Activated naive CD8-positive, alpha-beta T cell treated with anti-CD3 and anti-CD28 coated beads for 36 hours (primary cell): ENCODE results near the gene EMID1. TPM values are rescaled to one million over a fixed set of nuclear protein-coding genes. Genes with fewer than 3 reads are reported as not detected.

Experiments used
- DNase-seq: peaks from one replicate; pipeline ENCODE4 v3.0.0; 2021
- H3K27ac Mint-ChIP-seq: one replicate; pipeline ENCODE4 v1.8.0; 2022; ENCODE audit warnings: mild to moderate bottlenecking, moderate library complexity, mixed read lengths
- H3K27me3 Mint-ChIP-seq: one replicate; pipeline ENCODE4 v1.8.0; 2022; ENCODE audit warnings: mild to moderate bottlenecking, mixed read lengths
- H3K36me3 Mint-ChIP-seq: one replicate; pipeline ENCODE4 v1.8.0; 2021; ENCODE audit warnings: mild to moderate bottlenecking, mixed read lengths
- H3K4me1 Mint-ChIP-seq: one replicate; pipeline ENCODE4 v1.8.0; 2021; ENCODE audit warnings: mixed read lengths
- H3K4me3 Mint-ChIP-seq: one replicate; pipeline ENCODE4 v1.8.0; 2022; ENCODE audit warnings: mild to moderate bottlenecking, moderate library complexity, mixed read lengths
- H3K9me3 Mint-ChIP-seq: one replicate; pipeline ENCODE4 v1.8.0; 2022; ENCODE audit warnings: mixed read lengths
- total RNA-seq, 2 experiments: library from RNA; stranded (reverse); gene quantifications; one replicate each; pipeline ENCODE4 v1.2.3, GENCODE V29; 2021

The EMID1 gene
- not detected for total RNA-seq

DNA sequence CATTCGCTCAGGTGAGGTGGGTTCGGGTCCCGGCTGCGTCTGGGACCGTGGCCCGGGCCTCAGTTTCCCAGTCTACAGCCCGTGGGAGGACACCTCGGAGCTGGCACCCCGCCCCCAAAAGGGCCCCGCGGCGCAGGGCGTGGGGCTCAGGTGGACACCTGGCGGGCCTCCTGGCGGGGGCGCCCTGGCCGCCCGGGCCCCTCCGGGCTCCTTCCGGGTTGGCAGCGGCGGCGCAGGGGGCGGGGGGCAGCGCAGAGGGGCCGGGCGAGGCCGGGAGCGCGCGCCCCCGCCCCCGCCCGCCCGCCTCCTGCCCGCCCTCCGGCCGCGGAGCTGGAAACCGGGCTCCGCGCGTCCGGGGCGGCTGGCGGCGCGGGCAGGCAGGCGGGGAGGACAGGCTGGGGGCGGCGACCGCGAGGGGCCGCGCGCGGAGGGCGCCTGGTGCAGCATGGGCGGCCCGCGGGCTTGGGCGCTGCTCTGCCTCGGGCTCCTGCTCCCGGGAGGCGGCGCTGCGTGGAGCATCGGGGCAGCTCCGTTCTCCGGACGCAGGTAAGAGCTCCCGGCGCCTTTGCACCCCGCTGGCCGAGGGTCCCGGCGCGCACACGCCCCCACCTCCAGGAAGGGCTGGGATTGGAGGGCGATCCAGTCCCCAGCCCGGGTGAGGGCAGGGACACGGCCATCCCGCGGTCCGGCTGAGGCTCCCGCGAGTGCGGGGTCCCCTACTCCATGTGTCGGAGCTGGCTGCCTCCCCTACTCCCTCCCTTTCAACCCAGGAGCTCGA lies at the start of gene EMID1:
TSS of gene EMID1 (plus strand) at position 303 of the 778 bp plus-strand sequence. CDS start at position 446, 143 bp downstream.
- H3K27me3 Mint-ChIP-seq: peaks cover 56% of the 10 kb centered on the region
- H3K9me3 Mint-ChIP-seq: no peaks in the 10 kb centered on the region
- peak; percentile 40 for DNase-seq
- H3K27ac Mint-ChIP-seq: no peak within 1 kb of the TSS
- peaks cover 22% of the 10 kb centered on the region for H3K4me1 Mint-ChIP-seq
- H3K36me3 Mint-ChIP-seq: no peaks in the 10 kb centered on the region
- peak within 1 kb of the TSS; percentile 39 for H3K4me3 Mint-ChIP-seq

GRCh38 chr22:29155966-29156365 lies 49.7 kb upstream of the EMID1 start:
- Mint-ChIP-seq H3K36me3 (no peaks in the 10 kb centered on the region), H3K27me3 (peaks cover 71% of the 10 kb centered on the region), H3K4me1 (peaks cover 11% of the 10 kb centered on the region), H3K9me3 (no peaks in the 10 kb centered on the region), H3K4me3 (no peak overlapping the region), H3K27ac (no peak overlapping the region)
- DNase-seq: no peak

- Mint-ChIP-seq H3K36me3 (no peaks in the 10 kb centered on the region), H3K9me3 (no peaks in the 10 kb centered on the region), H3K4me3 (no peak overlapping the region), H3K4me1 (peaks cover 12% of the 10 kb centered on the region), H3K27ac (no peak overlapping the region), H3K27me3 (peaks cover 74% of the 10 kb centered on the region)
- DNase-seq: no peak
Observed at GRCh38 chr22:29156507-29156906, 49.2 kb upstream of the EMID1 start.

- no peak for DNase-seq
- Mint-ChIP-seq H3K36me3 (no peaks in the 10 kb centered on the region), H3K4me3 (no peak overlapping the region), H3K4me1 (peaks cover 12% of the 10 kb centered on the region), H3K9me3 (no peaks in the 10 kb centered on the region), H3K27ac (no peak overlapping the region), H3K27me3 (peaks cover 61% of the 10 kb centered on the region)
Observed at GRCh38 chr22:29157759-29158535, 47.7 kb upstream of the EMID1 start.

DNA sequence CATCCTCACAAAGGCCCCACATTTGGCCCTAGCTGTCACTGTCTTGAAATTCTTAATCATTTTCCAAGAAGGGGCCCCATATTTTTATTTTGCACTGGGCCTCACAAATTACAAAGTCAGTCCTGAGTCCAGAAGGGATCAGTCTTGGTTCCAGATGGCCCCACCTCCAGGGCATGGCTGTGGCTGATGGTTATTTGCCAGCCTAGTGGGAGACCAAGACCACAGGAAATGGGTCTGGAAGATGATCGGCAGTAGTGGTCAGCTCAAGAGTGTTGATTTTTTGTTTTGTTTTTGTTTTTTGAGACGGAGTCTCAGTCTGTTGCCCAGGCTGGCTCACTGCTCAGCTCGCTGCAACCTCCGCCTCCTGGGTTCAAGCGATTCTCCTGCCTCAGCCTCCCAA lies 47.1 kb upstream of the EMID1 start:
- Mint-ChIP-seq H3K27ac (no peak overlapping the region), H3K36me3 (no peaks in the 10 kb centered on the region), H3K4me3 (no peak overlapping the region), H3K9me3 (peaks cover 1% of the 10 kb centered on the region), H3K27me3 (peaks cover 56% of the 10 kb centered on the region), H3K4me1 (peaks cover 12% of the 10 kb centered on the region)
- DNase-seq: no peak

GRCh38 chr22:29163808-29164207 lies 41.9 kb upstream of the EMID1 start:
- no peak overlapping the region for H3K4me3 Mint-ChIP-seq
- H3K9me3 Mint-ChIP-seq: peaks cover 3% of the 10 kb centered on the region
- peaks cover 30% of the 10 kb centered on the region for H3K4me1 Mint-ChIP-seq
- H3K27ac Mint-ChIP-seq: no peak overlapping the region
- DNase-seq: no peak
- H3K27me3 Mint-ChIP-seq: peaks cover 54% of the 10 kb centered on the region
- H3K36me3 Mint-ChIP-seq: no peaks in the 10 kb centered on the region

DNA sequence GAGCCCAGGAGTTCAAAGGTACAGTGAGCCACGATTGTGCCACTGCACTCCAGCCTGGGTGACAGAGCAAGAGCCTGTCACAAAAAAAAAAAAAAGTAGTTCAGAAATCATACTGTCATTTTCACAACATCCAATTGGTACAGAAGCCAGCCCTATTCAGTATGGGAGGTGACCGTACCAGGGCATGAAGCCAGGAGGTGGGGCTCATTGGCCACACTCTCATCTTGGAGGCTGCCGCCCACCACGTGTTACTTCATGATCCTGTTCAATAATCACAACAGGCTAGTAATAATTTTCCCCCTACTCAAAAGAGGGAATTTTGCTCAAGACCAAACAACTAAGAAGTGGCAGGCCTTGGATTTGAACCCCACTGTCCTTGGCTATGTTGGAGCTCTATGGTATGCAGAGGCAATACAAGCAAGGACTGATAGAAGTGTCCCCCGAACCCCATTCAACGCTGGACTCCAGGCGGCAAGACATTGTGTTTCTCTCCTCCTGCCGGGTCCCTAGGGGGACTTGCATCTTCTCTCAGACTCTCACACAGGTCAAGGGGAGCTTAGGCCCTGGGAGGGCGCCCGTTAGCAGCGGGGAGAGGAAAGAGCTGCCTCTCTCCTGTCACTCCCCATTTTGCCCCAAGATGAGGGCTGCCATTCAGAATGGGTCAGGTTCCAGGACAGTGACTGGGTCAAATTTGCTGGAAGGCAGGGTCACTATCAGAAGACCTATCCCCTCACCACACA lies 40.2 kb upstream of the EMID1 start:
- DNase-seq: no peak
- Mint-ChIP-seq H3K27me3 (peaks cover 60% of the 10 kb centered on the region), H3K4me1 (peaks cover 30% of the 10 kb centered on the region), H3K27ac (no peak overlapping the region), H3K9me3 (peaks cover 3% of the 10 kb centered on the region), H3K36me3 (no peaks in the 10 kb centered on the region), H3K4me3 (no peak overlapping the region)

- Mint-ChIP-seq H3K4me1 (peaks cover 25% of the 10 kb centered on the region), H3K27me3 (peaks cover 57% of the 10 kb centered on the region), H3K27ac (peak overlapping the region; percentile 43), H3K4me3 (no peak overlapping the region), H3K36me3 (no peaks in the 10 kb centered on the region), H3K9me3 (peaks cover 3% of the 10 kb centered on the region)
- DNase-seq: no peak
Observed at GRCh38 chr22:29166180-29166579, 39.5 kb upstream of the EMID1 start.

DNA sequence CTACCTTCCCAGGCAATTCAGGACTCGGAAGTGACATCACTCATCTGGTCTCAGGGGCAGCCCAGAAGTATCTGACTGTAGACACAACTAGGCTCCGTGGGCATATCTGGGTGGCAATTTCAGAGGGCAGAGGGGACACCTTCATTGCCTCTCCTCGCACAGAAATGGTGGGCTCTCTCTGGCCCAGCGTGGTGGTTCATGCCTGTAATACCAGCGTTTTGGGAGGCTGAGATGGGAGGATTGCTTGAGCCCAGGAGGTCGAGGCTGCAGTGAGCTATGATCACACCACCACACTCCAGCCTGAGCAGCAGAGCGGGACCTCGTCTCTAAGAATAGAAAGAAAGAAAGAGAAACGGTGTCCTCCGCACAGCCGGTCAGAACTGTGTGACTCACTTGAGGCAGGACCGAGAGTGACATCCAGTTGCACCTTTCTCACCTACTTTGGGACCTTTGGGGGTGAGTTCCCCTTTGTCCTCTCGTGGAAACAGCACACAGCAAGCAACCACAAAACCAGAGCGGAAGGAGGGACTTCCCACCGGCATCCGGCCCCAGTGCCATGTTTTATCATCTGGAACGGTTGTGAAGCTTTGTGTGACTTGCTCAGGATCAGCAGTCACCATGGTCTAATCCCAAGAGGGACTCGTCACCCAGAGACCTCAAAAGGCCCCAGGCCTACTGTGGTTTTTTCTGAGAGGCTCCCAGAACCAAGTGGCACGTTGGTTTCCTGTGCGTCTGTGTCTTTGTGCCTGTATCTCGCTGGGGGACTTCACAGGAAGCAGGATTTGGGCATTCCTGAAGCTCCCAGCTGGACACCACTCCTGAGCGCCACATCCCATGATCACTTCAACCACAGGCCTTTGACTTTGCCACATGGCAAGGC lies 38.4 kb upstream of the EMID1 start:
- H3K4me1 Mint-ChIP-seq: peaks cover 25% of the 10 kb centered on the region
- H3K4me3 Mint-ChIP-seq: peak overlapping the region; percentile 25
- no peaks in the 10 kb centered on the region for H3K36me3 Mint-ChIP-seq
- peak overlapping the region; percentile 62 for H3K27ac Mint-ChIP-seq
- H3K27me3 Mint-ChIP-seq: peaks cover 62% of the 10 kb centered on the region
- peaks cover 7% of the 10 kb centered on the region for H3K9me3 Mint-ChIP-seq
- peak; percentile 81 for DNase-seq

- Mint-ChIP-seq H3K36me3 (no peaks in the 10 kb centered on the region), H3K4me3 (no peak overlapping the region), H3K9me3 (peaks cover 20% of the 10 kb centered on the region), H3K27ac (no peak overlapping the region), H3K4me1 (peaks cover 12% of the 10 kb centered on the region), H3K27me3 (peaks cover 41% of the 10 kb centered on the region)
- no peak for DNase-seq
Observed at GRCh38 chr22:29171721-29172120, 34.0 kb upstream of the EMID1 start.

- Mint-ChIP-seq H3K4me3 (no peak overlapping the region), H3K9me3 (peaks cover 20% of the 10 kb centered on the region), H3K27me3 (peaks cover 41% of the 10 kb centered on the region), H3K36me3 (no peaks in the 10 kb centered on the region), H3K27ac (no peak overlapping the region), H3K4me1 (peaks cover 7% of the 10 kb centered on the region)
- DNase-seq: no peak
Observed at GRCh38 chr22:29172216-29172615, 33.5 kb upstream of the EMID1 start.

- peaks cover 36% of the 10 kb centered on the region for H3K27me3 Mint-ChIP-seq
- DNase-seq: no peak
- H3K27ac Mint-ChIP-seq: no peak overlapping the region
- H3K36me3 Mint-ChIP-seq: no peaks in the 10 kb centered on the region
- peaks cover 19% of the 10 kb centered on the region for H3K9me3 Mint-ChIP-seq
- H3K4me3 Mint-ChIP-seq: no peak overlapping the region
- no peaks in the 10 kb centered on the region for H3K4me1 Mint-ChIP-seq
Observed at GRCh38 chr22:29175312-29175835, 30.3 kb upstream of the EMID1 start.

- Mint-ChIP-seq H3K27me3 (peaks cover 17% of the 10 kb centered on the region), H3K36me3 (no peaks in the 10 kb centered on the region), H3K4me1 (no peaks in the 10 kb centered on the region), H3K4me3 (no peak overlapping the region), H3K9me3 (no peaks in the 10 kb centered on the region), H3K27ac (no peak overlapping the region)
- no peak for DNase-seq
Observed at GRCh38 chr22:29183971-29184848, 21.5 kb upstream of the EMID1 start.
